Transverse colon (tissue), 3 donors: ENCODE results near the gene PRKG1.

Source experiments
- CTCF ChIP-seq, 5 experiments: fragments of 200-600 bp in 3 of 5; fragments of 450-650 bp in 2 of 5; sonication (generic) in 3 of 5; IDR thresholded peaks; 1 replicate in 2 of 5; 2 replicates in 3 of 5; pipeline ENCODE4 v1.5.1; 2016 to 2017; ENCODE audit warnings: antibody characterized with exemption in 5 of 5, inconsistent platforms in 3 of 5, mild to moderate bottlenecking in 2 of 5, moderate library complexity in 1 of 5
- EP300 ChIP-seq: sonication (generic); formaldehyde crosslinking; IDR thresholded peaks from one replicate; pipeline ENCODE4 v1.6.1; 2017; ENCODE audit warnings: antibody characterized with exemption, low read depth
- POLR2A ChIP-seq: fragments of 450-650 bp; IDR thresholded peaks from one replicate; pipeline ENCODE4 v1.6.1; 2016; ENCODE audit warnings: antibody characterized with exemption, mild to moderate bottlenecking, moderate library complexity

- TF ChIP-seq POLR2A = no peak
- TF ChIP-seq CTCF (IDR thresholded peaks at IDR 0.05) = no peak
- TF ChIP-seq EP300 = no peak
Observed at GRCh38 chr10:51658000-51658399, 583.7 kb downstream of the PRKG1 start.
